GM12878 (cell line): ENCODE data around the gene ITGA6. TPM values are rescaled to one million over a fixed set of nuclear protein-coding genes. Genes with fewer than 3 reads are reported as not detected.

ENCODE experiments used
- ATAC-seq: fragments of 200-7000 bp; cut with Tn5 transposase; 3 replicates; pipeline ENCODE4 v1.9.1; 2020; ENCODE audit warnings: mild to moderate bottlenecking, moderate library complexity
- BruUV-seq: library from RNA; stranded (reverse); fragments of 400-500 nt; replicated peaks from 2 replicates; lab custom pipeline; 2021; lab: Mats Ljungman, UMichigan
- CTCF ChIA-PET: fragments of 300-600 bp; sonication (Branson Sonifier 250); formaldehyde crosslinking; extraction: SDS; loops from one replicate; lab custom pipeline; 2021; ENCODE audit warnings: inconsistent platforms; lab: Yijun Ruan, JAX
- POLR2A ChIA-PET: fragments of 350-600 bp; formaldehyde crosslinking; extraction: SDS; loops from one replicate; lab custom pipeline; 2021; ENCODE audit warnings: inconsistent platforms; lab: Charles Lee
- RAD21 ChIA-PET: fragments of 300-600 bp; sonication (Branson Sonifier 250); formaldehyde crosslinking; loops from one replicate; lab custom pipeline; 2023; ENCODE audit warnings: antibody characterized with exemption; ENCODE audit not compliant: unreplicated experiment; lab: Charles Lee
- SMC1A ChIA-PET: fragments of 300-600 bp; sonication (Branson Sonifier 250); formaldehyde crosslinking; loops from one replicate; lab custom pipeline; 2023; ENCODE audit not compliant: unreplicated experiment, uncharacterized antibody; lab: Charles Lee
- DNase-seq: peaks from one replicate; pipeline ENCODE4 v3.0.0-alpha.2; 2011; ENCODE audit warnings: low read depth, low spot score
- FAIRE-seq: peaks from 3 replicates; lab custom pipeline; 2011; peaks lifted over from hg19 to GRCh38; lab: Jason Lieb, UNC
- H2AFZ ChIP-seq: 2 replicates; pipeline ENCODE4 v1.6.0; 2011; ENCODE audit warnings: low read depth, low read length, control low read depth; ENCODE audit not compliant: control insufficient read depth
- H3K27ac ChIP-seq: 2 replicates; pipeline ENCODE4 v1.5.1; 2011; ENCODE audit warnings: control low read depth; ENCODE audit not compliant: control insufficient read depth, insufficient read depth
- H3K27me3 ChIP-seq, 2 experiments: replicated peaks in 1 of 2; 2 replicates each; pipeline versions ENCODE4 v1.6.0 to v1.6.1; 2011; ENCODE audit warnings: low read length in 1 of 2; ENCODE audit not compliant: control insufficient read depth in 2 of 2, insufficient read depth in 2 of 2
- H3K36me3 ChIP-seq, 2 experiments: 2 replicates each; pipeline ENCODE4 v1.5.1; 2011; ENCODE audit warnings: low read length in 1 of 2; ENCODE audit not compliant: control insufficient read depth in 2 of 2, insufficient read depth in 2 of 2
- H3K4me1 ChIP-seq: 2 replicates; pipeline ENCODE4 v1.6.1; 2011; ENCODE audit warnings: mild to moderate bottlenecking, low read length, moderate library complexity, mixed read lengths; ENCODE audit not compliant: control insufficient read depth, insufficient read depth
- H3K4me2 ChIP-seq: 2 replicates; pipeline ENCODE4 v1.6.0; 2011; ENCODE audit warnings: control low read depth; ENCODE audit not compliant: control insufficient read depth, insufficient read depth
- H3K4me3 ChIP-seq: fragments of 200-600 bp; sonication (generic); 2 replicates; pipeline ENCODE4 v1.5.1; 2016
- H3K79me2 ChIP-seq: 2 replicates; pipeline ENCODE4 v1.6.0; 2011; ENCODE audit warnings: low read length; ENCODE audit not compliant: control insufficient read depth, insufficient read depth
- H3K9ac ChIP-seq: 2 replicates; pipeline ENCODE4 v1.8.0; 2011; ENCODE audit warnings: low read length, control low read depth, mixed read lengths; ENCODE audit not compliant: control insufficient read depth, insufficient read depth
- H3K9me3 ChIP-seq: replicated peaks from 3 replicates; pipeline ENCODE4 v1.5.1; 2011; ENCODE audit warnings: mild to moderate bottlenecking, low read length; ENCODE audit not compliant: control insufficient read depth, insufficient read depth
- H4K20me1 ChIP-seq: 2 replicates; pipeline ENCODE4 v1.6.0; 2011; ENCODE audit not compliant: control insufficient read depth, insufficient read depth
- BACH1 ChIP-seq: fragments of 450-650 bp; IDR thresholded peaks from 2 replicates; pipeline ENCODE4 v1.6.1; 2017; ENCODE audit warnings: mild to moderate bottlenecking, borderline replicate concordance
- KLF5 ChIP-seq: fragments of 450-650 bp; IDR thresholded peaks from 2 replicates; pipeline ENCODE4 v1.6.1; 2014; ENCODE audit warnings: mild to moderate bottlenecking; ENCODE audit not compliant: partially characterized antibody
- NR2F1 ChIP-seq: fragments of 450-650 bp; conservative IDR thresholded peaks from 2 replicates; pipeline ENCODE4 v1.6.1; 2017; ENCODE audit warnings: mild to moderate bottlenecking
- RUNX3 ChIP-seq: IDR thresholded peaks from 2 replicates; pipeline ENCODE4 v1.6.1; 2012; ENCODE audit warnings: low read length, inconsistent platforms
- SIX5 ChIP-seq: IDR thresholded peaks from 2 replicates; pipeline ENCODE4 v1.6.1; 2011; ENCODE audit warnings: mild to moderate bottlenecking, low read depth, low read length, moderate library complexity; ENCODE audit not compliant: severe bottlenecking
- TBL1XR1 ChIP-seq: IDR thresholded peaks from 2 replicates; pipeline ENCODE4 v1.6.1; 2012; ENCODE audit warnings: low read depth, low read length, improper control_type of control experiment
- WGBS: methylation state at CpG from one replicate; pipeline ENCODE4 v1.1.6; 2016; ENCODE audit warnings: low lambda C conversion rate; ENCODE audit not compliant: insufficient replicate concordance, insufficient coverage; ENCODE audit errors: missing lambda C conversion rate; 5-methylcytosine and 5-hydroxymethylcytosine counted together
- in situ Hi-C: fragments of 300-500 bp; cut with MboI; formaldehyde crosslinking; loops from 9 replicates; pipeline ENCODE4 v1.14.3; 2018; ENCODE audit warnings: mixed read lengths
- intact Hi-C: fragments of 100-400 bp; cut with micrococcal nuclease; formaldehyde crosslinking; loops from one replicate; pipeline ENCODE4 v1.14.2; 2022; ENCODE audit not compliant: unreplicated experiment
- polyA plus RNA-seq, 11 experiments: library from polyadenylated mRNA; depleted of rRNA in 4 of 11; unstranded in 6 of 11; stranded (reverse) in 5 of 11; fragments of >200 nt; fragmentation: Nextera tagmentation in 4 of 11; fragmentation: Illumina TruSeq in 1 of 11; extraction: Ambion mirVana in 4 of 11; extraction: Trizol in 1 of 11; gene quantifications; 1 replicate in 1 of 11; 2 replicates in 10 of 11; pipeline versions ENCODE4 v1.2.1 to v1.2.3, GENCODE V29; 2011 to 2016; ENCODE audit warnings: inconsistent platforms in 2 of 11, missing spikeins in 2 of 11, low read depth in 1 of 11
- total RNA-seq, 4 experiments: library from RNA; depleted of rRNA in 3 of 4; stranded (reverse); fragments of >200 nt in 3 of 4; fragmentation: Illumina TruSeq in 1 of 4; extraction: Trizol in 1 of 4; gene quantifications; 2 replicates each; pipeline versions ENCODE4 v1.2.1 to v1.2.3, GENCODE V29; 2013 to 2021
- TF ChIP-seq, protein P1 (sequence below): fragments of 450-650 bp; IDR thresholded peaks from 2 replicates; pipeline ENCODE4 v1.6.1; 2018; ENCODE audit warnings: borderline replicate concordance, mild to moderate bottlenecking; ENCODE audit not compliant: partially characterized antibody
- TF ChIP-seq, protein P2 (sequence below): fragments of 450-650 bp; formaldehyde crosslinking; IDR thresholded peaks from 2 replicates; pipeline ENCODE4 v1.4.0; 2022; ENCODE audit warnings: mild to moderate bottlenecking, moderate library complexity
- TF ChIP-seq, protein P3 (sequence below): fragments of 450-650 bp; IDR thresholded peaks from 2 replicates; pipeline ENCODE4 v1.6.1; 2014; ENCODE audit warnings: mild to moderate bottlenecking

ITGA6 gene
- total and polyA plus RNA-seq, 10 of the 15 experiments (the other 5 are each of a cell fraction or from before 2014, with no cell fraction given) = 0.01 to 0.36 (median 0.14) TPM; not detected in 2

GRCh38 chr2:172431993-172432392, 4.6 kb downstream of the ITGA6 start (continued):
- TF ChIP-seq, protein P1, sequence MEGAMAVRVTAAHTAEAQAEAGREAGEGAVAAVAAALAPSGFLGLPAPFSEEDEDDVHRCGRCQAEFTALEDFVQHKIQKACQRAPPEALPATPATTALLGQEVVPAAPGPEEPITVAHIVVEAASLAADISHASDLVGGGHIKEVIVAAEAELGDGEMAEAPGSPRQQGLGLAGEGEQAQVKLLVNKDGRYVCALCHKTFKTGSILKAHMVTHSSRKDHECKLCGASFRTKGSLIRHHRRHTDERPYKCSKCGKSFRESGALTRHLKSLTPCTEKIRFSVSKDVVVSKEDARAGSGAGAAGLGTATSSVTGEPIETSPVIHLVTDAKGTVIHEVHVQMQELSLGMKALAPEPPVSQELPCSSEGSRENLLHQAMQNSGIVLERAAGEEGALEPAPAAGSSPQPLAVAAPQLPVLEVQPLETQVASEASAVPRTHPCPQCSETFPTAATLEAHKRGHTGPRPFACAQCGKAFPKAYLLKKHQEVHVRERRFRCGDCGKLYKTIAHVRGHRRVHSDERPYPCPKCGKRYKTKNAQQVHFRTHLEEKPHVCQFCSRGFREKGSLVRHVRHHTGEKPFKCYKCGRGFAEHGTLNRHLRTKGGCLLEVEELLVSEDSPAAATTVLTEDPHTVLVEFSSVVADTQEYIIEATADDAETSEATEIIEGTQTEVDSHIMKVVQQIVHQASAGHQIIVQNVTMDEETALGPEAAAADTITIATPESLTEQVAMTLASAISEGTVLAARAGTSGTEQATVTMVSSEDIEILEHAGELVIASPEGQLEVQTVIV = no peak
- TF ChIP-seq, protein P2, sequence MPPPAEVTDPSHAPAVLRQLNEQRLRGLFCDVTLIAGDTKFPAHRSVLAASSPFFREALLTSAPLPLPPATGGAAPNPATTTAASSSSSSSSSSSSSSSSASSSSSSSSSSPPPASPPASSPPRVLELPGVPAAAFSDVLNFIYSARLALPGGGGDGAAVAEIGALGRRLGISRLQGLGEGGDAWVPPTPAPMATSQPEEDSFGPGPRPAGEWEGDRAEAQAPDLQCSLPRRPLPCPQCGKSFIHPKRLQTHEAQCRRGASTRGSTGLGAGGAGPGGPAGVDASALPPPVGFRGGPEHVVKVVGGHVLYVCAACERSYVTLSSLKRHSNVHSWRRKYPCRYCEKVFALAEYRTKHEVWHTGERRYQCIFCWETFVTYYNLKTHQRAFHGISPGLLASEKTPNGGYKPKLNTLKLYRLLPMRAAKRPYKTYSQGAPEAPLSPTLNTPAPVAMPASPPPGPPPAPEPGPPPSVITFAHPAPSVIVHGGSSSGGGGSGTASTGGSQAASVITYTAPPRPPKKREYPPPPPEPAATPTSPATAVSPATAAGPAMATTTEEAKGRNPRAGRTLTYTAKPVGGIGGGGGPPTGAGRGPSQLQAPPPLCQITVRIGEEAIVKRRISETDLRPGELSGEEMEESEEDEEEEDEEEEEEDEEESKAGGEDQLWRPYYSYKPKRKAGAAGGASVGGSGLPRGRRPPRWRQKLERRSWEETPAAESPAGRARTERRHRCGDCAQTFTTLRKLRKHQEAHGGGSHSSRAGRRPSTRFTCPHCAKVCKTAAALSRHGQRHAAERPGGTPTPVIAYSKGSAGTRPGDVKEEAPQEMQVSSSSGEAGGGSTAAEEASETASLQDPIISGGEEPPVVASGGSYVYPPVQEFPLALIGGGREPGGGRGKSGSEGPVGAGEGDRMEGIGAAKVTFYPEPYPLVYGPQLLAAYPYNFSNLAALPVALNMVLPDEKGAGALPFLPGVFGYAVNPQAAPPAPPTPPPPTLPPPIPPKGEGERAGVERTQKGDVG (CRISPR knock-in tag) = no peak
- TF ChIP-seq NR2F1 = no peak

DNA sequence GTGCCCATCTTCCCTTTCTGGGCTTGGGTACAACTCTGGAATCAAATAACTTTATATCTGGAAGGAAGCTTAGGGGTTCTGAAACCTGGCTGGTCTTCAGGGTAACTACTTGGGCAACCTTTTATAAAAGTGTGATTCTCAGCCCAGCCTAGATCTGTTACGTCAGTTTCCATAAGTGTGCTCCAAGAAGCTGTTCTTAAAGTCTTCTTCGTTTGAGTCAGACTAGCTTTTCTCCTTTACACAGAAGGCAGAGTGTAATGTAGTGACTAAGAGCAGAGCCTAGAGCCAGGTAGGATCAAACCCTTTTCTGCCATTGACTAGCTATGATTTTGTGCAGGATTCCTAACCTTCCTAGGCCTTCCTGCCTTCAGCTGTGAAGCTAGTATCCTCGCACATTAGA, 5.8 kb downstream of the ITGA6 start:
- ATAC-seq (no peak), FAIRE-seq (no peak), DNase-seq (no peak)
- SMC1A ChIA-PET = no interaction called here
- Histone ChIP-seq H2AFZ (no peak overlapping the region), H3K36me3 (no peaks in the 10 kb centered on the region), H3K4me2 (no peak overlapping the region), H3K4me1 (peaks cover 6% of the 10 kb centered on the region), H3K9me3 (no peaks in the 10 kb centered on the region), H3K79me2 (no peaks in the 10 kb centered on the region), H3K9ac (no peak overlapping the region), H3K4me3 (no peak overlapping the region), H3K27me3 (peaks cover 6 to 24% of the 10 kb centered on the region in 2 experiments), H3K27ac (no peak overlapping the region), H4K20me1 (no peaks in the 10 kb centered on the region)
- POLR2A ChIA-PET = no interaction called here
- in situ Hi-C loops (no loop called here), intact Hi-C loops (no loop called here)
- BruUV-seq = no TSS peak
- RAD21 ChIA-PET = no interaction called here
- no peak for TF ChIP-seq KLF5
- no peak for TF ChIP-seq RUNX3
- no peak for TF ChIP-seq TBL1XR1
- TF ChIP-seq SIX5 = no peak
- TF ChIP-seq, protein P3, sequence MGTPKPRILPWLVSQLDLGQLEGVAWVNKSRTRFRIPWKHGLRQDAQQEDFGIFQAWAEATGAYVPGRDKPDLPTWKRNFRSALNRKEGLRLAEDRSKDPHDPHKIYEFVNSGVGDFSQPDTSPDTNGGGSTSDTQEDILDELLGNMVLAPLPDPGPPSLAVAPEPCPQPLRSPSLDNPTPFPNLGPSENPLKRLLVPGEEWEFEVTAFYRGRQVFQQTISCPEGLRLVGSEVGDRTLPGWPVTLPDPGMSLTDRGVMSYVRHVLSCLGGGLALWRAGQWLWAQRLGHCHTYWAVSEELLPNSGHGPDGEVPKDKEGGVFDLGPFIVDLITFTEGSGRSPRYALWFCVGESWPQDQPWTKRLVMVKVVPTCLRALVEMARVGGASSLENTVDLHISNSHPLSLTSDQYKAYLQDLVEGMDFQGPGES = no peak
- TF ChIP-seq BACH1 = no peak
- WGBS = 32% methylated on average over 3 of the region's 3 CpGs
- CTCF ChIA-PET = no interaction called here
